Measurements from ENCODE around the gene AIFM3.

AIFM3 gene

DNA sequence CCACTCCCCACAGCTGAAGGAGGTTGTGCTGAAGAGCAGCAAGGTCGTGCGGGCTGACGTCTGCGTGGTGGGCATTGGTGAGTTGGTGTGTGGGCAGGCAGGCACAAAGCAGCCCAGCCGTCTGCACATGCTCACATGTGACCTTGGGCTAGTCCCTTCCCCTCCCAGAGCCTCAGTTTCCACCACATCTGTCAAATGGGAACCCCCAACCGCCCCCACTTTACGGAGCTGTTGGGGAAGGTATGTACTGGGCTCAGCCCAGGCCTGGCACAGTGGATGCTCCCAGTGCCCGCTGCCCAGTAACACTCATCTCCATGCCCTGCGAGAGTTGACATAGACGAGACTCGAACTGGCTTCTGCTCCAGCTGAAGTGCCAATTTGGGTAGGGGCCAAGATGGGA, 10.0 kb downstream of the AIFM3 start:
- DNase-seq, result no peak

DNA sequence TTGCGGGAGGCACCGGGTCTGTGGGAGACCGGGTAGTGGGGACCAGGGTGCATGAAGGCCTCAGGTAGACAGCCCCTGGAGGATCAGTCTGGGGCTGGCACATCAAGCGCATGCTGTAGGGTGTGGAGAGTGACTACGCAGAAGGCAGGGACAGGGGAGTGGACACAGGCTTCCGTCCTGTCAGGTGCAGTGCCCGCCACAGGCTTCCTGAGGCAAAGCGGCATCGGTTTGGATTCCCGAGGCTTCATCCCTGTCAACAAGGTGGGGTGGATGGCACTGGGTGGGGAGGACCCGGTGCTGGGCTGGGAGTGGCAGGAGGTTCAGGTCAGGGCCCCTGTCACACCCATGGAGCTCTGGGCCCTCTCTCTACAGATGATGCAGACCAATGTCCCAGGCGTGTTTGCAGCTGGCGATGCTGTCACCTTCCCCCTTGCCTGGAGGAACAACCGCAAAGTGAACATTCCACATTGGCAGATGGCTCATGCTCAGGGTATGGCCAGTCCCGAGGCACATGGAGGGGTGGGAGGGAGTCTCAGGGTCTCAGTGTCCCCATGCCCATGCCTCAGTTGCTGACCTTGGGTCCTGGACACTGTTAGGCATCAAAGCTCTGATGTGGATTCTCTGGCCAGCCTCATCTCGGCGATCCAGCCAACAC, 10.6 kb downstream of the AIFM3 start:
- no peak for DNase-seq

DNA sequence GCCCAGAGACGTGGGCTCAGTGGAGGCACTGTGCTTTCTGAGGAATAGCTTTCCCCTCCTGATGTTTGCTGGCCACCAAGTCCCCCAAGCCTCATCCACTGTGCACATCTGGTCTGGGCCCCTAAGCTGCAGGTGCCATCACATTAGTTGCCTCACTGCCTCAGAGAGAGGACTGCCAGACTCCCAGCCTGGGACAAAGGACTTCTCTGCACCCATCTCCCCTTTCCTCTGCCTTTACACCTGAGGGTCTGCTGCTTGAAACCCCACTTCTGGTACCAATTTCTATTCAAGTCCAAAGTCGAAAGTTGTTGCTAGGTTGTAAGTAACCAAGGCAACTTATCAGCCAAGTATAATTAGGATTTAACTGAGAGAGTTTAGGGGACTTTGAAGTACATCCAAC, 11.4 kb downstream of the AIFM3 start:
- no peak for DNase-seq

DNA sequence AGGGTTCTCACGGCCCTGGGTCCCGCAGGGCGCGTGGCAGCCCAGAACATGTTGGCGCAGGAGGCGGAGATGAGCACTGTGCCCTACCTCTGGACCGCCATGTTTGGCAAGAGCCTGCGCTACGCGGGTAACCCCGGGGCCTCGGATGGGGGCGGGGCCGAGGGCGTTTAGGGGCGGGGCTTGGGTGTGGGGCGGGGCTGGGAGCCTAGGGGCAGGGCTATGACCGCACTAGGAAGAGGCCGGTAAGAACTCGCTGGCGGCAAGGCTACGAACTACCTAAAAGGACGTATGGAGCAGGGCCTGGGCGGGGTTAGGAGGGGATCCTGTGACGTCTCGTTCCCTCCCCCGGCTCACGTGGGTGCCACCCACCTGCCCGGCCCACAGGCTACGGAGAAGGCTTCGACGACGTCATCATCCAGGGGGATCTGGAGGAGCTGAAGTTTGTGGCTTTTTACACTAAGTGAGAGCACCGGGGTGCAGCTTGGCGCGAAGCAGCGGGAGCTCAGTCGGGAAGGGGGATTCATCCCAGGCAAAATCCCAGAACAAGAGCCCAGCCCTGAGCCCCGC, 12.3 kb downstream of the AIFM3 start:
- no peak for DNase-seq

DNA sequence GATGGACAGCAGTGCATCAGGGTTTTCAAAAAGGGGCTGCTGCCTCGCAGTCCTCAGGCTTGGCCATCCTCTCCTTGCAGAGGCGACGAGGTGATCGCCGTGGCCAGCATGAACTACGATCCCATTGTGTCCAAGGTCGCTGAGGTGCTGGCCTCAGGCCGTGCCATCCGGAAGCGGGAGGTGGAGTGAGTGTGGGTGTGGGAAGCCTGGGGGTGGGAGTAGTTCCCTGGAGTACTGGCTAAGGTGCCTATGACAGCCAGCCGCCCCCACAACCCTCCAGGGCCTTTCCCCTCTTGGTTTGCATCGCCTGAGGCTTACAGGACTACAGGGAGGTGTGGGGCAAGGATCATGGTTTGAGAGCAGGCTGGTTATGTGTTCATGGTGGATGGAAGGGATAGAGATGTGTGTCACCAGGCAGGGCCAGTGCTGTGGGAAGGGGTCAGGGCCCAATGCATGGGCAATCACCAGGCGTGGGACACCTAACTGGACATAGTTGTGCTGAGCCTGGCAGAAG, 12.9 kb downstream of the AIFM3 start:
- no peak for DNase-seq

DNA sequence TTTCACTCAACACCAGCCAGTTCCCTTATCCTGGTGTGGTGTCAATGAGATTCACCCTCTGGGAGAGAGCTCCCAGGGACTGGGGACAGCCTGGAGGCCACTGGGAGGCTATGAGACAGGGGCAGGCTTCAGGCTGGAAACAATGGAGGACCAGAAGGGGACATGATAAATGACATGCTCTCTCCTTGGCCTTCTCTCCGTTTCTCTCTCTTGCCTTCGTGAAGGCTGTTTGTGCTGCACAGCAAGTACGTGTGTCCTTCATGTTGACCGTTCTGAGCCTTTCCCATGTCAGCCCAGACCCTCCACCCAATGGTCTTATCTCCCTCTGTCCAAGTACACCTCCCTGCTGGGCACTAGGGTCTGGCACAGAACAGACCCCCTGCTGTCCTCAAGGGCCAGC, 13.5 kb downstream of the AIFM3 start:
- no peak for DNase-seq

DNA sequence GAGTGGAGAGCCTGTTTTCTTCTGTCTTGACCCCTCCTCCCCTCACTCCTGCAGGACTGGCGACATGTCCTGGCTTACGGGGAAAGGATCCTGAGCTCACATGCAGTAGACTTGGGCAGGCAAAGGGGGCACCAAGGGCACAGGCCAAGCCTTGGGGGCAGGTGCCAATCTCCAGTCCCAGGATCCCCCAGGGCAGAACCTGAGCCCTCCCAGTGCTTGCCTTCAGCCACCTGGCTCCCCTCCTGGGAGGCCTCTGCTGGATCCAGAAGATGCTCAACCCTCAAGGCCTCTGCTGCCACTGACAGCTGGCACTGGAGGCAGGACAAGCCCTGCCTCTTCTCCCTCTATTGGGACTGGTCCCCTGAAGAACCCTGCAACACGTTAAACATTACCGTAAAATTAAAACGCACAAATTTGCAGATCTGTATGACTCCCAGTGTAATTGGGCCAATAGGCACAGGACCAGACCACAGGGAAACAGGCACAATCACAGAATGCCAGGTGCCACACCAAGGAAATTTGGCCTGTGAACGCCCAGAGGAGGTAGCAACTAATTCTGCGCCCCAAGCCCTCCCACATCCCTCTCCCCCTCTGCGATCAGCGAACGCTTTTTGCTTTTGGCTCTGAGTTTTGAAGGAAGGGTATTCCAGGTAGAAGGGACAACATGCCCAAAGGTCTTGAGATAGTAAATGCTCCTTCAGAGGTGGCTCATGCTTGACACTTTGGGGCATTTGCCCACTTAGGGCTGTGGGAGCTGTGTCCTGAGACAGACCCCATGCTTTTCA, 14.1 kb downstream of the AIFM3 start:
- DNase-seq, result no peak

DNA sequence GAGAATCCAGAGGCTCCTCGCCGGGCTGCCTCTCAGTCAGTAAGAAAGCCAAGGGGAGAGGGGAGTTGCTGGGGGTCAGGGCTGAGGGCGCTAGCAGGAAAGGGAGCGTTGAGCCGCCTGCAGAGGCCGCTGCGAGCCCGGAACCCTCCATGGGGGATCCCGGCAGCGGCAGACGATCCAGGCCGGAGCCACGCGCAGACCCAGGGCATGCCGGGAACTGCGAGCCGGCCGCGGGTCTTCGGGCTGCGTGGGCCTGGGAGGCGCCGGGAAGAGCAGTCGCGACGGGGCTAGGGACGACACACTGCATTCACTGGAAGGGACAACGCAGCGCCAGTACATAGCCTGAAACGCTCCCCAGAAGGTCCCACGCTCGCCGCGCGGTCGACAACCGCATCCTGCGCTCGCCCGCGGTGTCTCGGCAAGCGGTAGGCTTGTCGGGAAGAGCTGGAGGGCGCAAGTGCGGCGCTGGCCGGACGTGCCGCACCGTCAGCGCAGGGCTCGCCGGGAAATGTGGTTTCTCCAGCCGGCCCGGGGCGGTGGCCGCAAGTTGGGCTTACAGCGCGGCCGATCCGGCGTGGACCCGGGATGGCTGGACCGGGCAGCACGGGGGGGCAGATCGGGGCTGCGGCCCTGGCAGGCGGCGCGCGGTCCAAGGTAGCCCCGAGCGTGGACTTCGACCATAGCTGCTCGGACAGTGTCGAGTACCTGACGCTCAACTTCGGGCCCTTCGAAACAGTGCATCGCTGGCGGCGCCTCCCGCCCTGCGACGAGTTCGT, 14.9 kb downstream of the AIFM3 start, which contains the start of gene LZTR1:
Gene LZTR1, plus strand, starts transcription at position 511 of the 776 bp plus-strand sequence. Its CDS starts 75 bp downstream, at position 586.
- peak; percentile 61 for DNase-seq

DNA sequence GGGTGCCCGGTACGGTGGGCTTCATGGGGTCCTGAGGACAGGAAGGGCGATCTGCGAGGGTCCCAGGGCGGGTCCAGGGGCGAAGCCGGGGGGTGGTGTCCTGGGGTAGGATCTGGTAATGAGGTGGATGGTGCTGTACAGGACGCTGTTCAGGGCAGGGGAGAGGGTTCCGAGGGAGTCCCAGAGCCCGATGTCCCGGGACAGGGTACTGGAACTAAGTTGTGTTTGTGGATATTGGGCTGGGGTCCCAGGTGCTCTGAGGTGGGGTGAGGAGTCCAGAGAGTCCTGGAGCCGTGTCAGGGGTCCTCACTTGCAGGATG, 15.5 kb downstream of the AIFM3 start:
- DNase-seq, result no peak

DNA sequence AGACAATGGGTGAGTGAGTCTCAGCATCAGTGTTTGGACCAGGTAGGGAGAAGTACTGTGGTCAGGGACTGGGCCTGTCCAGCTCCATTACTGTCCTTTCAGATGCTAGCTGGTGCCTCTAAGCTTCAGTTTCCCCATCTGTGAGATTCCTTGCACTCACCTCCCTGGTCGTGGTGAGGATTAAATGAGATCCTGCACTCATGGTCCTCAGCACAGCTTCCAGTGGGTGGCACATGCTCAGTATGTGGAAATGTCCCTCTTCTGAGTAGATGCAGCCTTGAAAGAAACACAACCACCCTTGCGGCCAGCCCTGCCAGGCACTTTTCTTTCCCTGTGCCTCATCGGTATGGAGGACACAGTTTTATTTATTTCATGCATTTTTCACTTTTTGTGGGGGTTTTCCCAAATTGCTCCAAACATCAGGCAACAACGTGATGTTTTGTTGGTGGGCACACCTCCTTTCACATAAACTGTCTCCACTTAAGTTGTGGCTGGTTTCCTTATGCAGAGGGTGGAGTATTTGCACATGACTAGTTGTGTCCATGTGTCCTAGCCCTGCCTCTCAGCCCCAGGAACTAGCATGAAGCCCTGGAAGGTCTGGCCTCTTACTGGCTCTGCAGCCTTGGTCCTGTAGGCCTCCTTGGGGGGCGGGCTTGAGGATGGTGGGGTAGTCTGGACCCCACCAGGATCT, 16.2 kb downstream of the AIFM3 start:
- no peak for DNase-seq

DNA sequence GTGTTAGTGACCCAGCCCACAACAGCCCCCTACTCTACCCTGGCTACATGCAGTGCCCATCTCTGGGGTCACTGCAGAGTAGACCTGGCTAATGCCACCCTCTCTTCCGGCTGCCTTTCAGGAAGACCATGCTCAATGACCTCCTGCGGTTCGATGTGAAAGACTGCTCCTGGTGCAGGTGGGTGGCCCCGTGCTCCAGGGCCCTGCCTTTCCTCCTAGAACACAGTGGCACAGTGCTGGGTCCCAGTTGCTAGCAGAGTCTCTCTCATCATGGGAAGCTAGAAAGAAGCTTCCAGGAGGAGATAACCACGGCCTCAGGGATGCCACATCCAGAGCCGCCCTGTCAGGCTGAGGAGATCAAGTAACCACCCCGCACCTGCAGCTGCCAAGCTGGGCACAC, 18.7 kb downstream of the AIFM3 start:
- no peak for DNase-seq

DNA sequence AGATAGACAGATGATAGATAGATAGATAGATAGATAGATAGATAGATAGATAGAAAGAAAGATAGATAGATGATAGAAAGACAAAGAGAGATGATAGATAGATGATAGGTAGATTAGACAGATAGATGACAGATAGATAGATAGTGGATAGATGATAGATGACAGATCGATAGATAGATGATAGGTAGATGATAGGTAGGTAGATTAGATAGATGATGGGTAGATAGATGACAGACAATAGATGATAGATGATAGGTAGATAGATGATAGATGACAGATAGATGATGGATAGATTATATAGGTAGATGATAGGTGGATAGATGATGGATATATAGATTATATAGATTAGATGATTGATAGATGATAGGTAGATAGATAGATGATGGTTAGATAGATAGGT, 19.3 kb downstream of the AIFM3 start:
- no peak for DNase-seq

DNA sequence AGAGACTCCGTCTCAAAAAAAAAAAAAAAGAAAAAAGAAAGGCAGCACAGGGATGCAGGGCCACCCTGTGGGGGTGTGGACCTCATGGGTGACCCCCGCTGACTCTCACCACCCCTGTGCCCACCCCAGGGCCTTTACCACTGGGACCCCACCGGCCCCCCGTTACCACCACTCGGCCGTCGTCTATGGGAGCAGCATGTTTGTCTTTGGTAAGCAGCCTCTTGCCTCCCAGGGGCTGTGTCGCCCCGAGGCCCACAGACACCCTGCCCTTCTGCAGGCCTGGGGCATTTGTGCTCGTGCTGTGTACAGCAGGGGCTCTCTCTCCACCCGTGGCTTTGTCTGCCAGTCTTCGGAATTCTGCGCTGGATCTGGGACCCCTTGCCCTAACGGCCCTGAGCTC, 20.3 kb downstream of the AIFM3 start:
- no peak for DNase-seq

DNA sequence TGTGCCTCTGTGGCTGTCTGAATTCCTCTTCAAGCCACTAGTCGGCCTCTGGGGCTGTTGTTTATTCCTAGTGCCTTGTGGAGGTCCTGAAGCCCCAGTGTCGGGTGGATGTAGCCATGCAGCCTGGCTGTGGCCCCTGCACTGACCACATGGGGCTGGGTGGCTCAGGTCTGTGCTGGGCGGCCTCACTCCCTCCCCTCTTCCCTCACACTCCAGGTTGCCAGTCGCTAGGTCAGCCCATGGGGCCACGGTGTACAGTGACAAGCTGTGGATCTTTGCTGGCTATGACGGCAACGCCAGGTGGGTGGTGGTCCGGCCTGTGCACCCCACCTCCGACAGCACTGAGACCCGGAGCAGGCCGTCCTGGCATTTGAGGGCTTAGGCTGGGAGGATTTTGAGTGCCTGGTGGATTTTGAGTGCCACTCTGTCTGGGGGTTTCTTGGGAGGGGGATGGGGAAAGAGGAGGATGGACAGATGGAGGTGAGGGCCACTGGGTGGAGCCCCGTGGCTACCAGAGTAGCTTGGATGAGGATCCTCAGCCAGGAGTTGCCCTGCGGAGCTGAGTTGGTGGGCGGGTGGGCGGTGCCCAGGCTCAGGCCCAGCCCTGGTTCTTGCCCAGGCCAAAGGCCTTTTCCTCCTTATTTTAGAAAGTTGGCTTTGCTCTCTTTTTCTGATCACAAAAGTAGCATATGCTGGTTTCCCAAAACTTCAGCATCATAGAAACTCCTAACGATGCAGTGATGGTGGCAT, 21.7 kb downstream of the AIFM3 start:
- no peak for DNase-seq

DNA sequence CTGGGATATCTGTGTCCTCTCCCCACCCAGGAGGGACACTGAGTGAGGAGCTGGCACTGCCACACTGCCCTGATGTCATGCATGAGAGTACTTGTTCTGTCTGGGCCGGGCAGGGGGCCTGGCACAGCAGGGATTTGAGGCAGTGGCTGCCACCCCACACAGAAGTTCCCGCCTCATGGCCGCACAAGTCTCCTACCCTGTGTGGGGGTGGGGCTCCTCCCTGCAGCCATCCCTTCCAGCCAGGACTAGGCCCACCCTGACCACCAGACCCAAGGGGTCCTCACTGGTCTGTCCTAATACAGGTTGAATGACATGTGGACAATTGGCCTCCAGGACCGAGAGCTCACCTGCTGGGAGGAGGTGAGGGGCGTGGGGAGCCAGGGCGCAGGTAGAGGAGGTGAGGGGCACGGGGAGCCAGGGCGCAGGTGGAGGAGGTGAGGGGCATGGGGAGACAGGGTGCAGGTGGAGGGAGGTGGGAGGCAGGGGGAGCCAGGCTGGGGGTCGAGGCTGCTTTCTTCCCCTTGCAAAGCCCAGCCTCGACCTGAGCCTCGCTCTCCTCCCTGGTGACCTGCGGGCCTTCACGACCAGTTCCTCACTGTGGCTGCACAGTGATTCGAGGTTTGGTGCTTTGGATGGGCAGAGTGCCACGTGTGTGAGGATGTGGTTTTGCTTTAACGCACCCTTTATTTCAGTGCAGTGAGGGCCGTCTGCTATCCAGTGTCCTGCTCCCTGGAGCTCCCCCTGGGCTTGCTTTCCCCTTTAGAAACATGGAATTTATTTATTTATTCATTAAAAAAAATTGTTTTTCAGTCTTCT, 22.5 kb downstream of the AIFM3 start:
- DNase-seq, result no peak

DNA sequence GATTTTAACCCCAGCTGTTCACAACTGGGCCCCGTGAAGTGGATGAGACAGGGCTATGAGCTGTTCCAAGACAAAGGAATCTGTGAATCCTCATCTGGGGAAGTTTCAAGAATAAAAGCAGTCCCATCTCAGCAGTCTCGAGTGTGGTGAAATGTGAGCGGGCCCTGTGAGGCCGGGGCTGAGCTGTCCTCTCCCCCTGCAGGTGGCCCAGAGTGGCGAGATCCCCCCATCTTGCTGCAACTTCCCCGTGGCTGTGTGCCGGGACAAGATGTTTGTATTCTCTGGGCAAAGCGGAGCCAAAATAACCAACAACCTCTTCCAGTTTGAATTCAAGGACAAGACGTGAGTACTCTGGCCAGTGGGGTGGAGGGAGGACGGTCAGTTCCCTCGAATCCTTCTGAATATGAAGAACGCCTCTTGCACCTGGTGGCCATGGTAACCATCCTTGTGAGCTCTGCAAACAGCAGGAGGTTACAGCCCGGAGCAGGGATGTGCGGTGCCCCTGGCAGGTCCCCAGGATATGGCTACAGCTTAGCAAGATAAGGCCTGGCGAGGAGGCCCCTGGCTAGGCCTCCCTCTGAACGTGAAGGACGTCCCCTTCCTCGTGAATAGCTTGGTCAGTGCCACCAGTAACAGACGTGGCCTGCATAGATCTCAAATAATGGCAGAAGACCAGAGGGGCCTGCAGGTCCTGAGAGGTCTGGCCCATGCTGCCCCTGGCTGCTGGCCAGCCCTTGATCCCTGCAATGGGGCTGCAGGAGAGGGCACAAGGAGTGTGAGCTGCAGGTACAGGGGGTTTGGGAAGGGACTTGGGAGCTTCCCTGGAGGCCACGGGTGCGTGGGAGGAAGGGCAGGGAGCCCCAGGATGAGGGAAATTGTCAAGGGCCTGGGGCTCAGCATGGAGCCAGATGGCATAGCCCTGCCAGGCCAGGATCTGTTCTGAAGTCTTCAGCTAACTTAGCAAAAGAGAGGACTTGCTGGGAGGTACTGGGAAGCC, 23.4 kb downstream of the AIFM3 start:
- no peak for DNase-seq

DNA sequence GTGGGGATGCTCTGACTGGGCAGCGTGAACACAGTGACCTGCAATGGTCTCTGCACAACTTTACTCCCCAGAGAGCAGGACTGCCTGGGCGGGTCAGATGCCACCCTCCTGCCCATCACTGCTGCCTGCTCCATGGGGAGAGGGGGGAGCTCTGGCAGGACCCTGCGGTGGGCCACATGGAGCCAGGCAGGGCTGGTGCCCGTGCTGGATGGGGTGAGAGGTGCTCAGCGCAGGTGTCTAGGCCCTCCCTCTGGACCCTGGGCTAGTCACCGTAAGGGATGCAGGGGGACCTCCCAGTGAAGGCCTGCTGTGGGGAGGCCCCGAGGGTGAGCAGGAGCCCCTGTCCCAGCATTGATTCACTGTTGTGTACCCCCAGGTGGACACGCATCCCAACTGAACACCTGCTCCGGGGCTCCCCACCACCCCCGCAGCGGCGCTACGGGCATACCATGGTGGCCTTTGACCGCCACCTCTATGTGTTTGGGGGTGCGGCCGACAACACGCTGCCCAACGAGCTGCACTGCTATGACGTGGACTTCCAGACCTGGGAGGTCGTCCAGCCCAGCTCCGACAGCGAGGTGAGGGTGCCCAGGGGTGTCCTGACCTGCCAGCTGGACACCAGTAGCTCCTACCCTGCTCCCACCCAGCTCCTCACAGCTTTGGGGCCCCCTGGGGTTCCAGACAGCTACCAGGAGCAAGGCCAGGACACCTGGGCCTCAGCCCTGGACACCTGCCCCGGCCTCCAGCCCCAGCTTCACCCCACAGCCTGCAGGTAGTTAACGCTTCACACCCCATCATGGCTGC, 24.4 kb downstream of the AIFM3 start:
- no peak for DNase-seq

DNA sequence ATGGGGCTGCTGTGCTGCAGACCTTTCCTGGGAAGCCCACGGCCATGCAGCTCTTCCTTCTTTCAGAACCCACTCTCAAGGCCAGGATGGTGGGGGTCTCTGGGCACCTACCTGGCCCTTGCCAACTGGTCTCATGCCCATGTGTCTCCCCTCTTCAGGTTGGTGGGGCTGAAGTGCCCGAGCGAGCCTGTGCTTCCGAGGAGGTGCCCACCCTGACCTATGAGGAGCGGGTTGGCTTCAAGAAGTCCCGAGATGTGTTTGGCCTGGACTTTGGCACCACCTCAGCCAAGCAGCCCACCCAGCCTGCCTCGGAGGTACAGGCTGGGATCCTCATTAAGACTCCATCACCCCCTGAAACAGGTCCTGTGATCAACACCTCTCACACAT, 25.0 kb downstream of the AIFM3 start:
- DNase-seq, result no peak

All from NK-92 treated with Interleukin-12 subunit alpha and Interleukin-12 subunit beta, amount 100 ng/mL, for 24 hours (cell line).